Ureter (tissue), 1 donor: ENCODE measurements around the gene DGUOK. TPM values are rescaled to one million over a fixed set of nuclear protein-coding genes. Genes with fewer than 3 reads are reported as not detected.
A peak's percentile ranks its signal among the peaks of the same experiment; 100 is the strongest.

Experiments used
- DNase-seq: peaks from one replicate; pipeline ENCODE4 v3.0.0-alpha.2; 2020; ENCODE audit warnings: low spot score
- total RNA-seq: library from RNA; stranded (reverse); gene quantifications from one replicate; pipeline ENCODE4 v1.2.4, GENCODE V29; 2023
- donor health status: DM: yes; HTN: yes; CAD: no.

The DGUOK gene
- total RNA-seq, 1 donor from 2014 or later = 63.3 TPM

GRCh38 chr2:73979686-73980085, 53.0 kb downstream of the DGUOK start:
- no peak for DNase-seq

- DNase-seq = no peak
These were observed 53.9 kb downstream of the DGUOK start for GRCh38 chr2:73980566-73980965.

GRCh38 chr2:73981081-73982001, 54.7 kb downstream of the DGUOK start:
- no peak for DNase-seq

- DNase-seq = no peak
These were observed 55.5 kb downstream of the DGUOK start for GRCh38 chr2:73982140-73982617.

GRCh38 chr2:73983322-73984202, 56.9 kb downstream of the DGUOK start:
- DNase-seq = peak; percentile 94

GRCh38 chr2:73984203-73984921, 57.7 kb downstream of the DGUOK start, which contains the start of gene TET3:
TSS of gene TET3 (plus strand) at chr2:73984910. CDS start at chr2:73986404, 1,494 bp downstream.
- no peak for DNase-seq

GRCh38 chr2:73984922-73985307, 58.2 kb downstream of the DGUOK start:
- DNase-seq = peak; percentile 65

GRCh38 chr2:73985308-73986084, 58.8 kb downstream of the DGUOK start:
- no peak for DNase-seq

- no peak for DNase-seq
These were observed 59.5 kb downstream of the DGUOK start for GRCh38 chr2:73986085-73986681.

- DNase-seq = no peak
These were observed 60.6 kb downstream of the DGUOK start for GRCh38 chr2:73987109-73987947.

- no peak for DNase-seq
These were observed 61.4 kb downstream of the DGUOK start for GRCh38 chr2:73987948-73988700.

GRCh38 chr2:73989972-73990371, 63.3 kb downstream of the DGUOK start:
- no peak for DNase-seq

- DNase-seq = no peak
These were observed 63.9 kb downstream of the DGUOK start for GRCh38 chr2:73990531-73990930.

GRCh38 chr2:73992036-73992435, 65.4 kb downstream of the DGUOK start:
- no peak for DNase-seq

- no peak for DNase-seq
These were observed 66.7 kb downstream of the DGUOK start for GRCh38 chr2:73993376-73993775.

GRCh38 chr2:73993778-73994177, 67.1 kb downstream of the DGUOK start:
- DNase-seq = no peak

- no peak for DNase-seq
These were observed 67.6 kb downstream of the DGUOK start for GRCh38 chr2:73994178-73994831.

GRCh38 chr2:73995810-73996209, 69.1 kb downstream of the DGUOK start:
- DNase-seq = no peak
